Upper lobe of left lung (tissue), 6 donors: ENCODE measurements around the gene TAC3. TPM values are rescaled to one million over a fixed set of nuclear protein-coding genes. Genes with fewer than 3 reads are reported as not detected.
"Not testable (repeated sequence)": the region's sequence is repeated elsewhere in the genome, so short reads cannot be mapped to it uniquely, and the experiment has no call there.

Source experiments
- ATAC-seq, 2 donors: fragments of 200-7000 bp; cut with Tn5 transposase; one replicate each; pipeline ENCODE4 v1.9.1; 2022; ENCODE audit warnings: mild to moderate bottlenecking in 2 of 2, moderate library complexity in 2 of 2; ENCODE audit not compliant: low FRiP score in 2 of 2
- DNase-seq, 2 donors: peaks; one replicate each; pipeline ENCODE4 v3.0.0-alpha.2; 2019 to 2020
- H3K27ac ChIP-seq, 4 donors: fragments of 200-600 bp; sonication (generic); one replicate each; pipeline ENCODE4 v1.5.1; 2016 to 2019
- H3K27me3 ChIP-seq, 4 donors: fragments of 200-600 bp; sonication (generic); one replicate each; pipeline ENCODE4 v1.5.1; 2017 to 2019
- H3K36me3 ChIP-seq, 4 donors: fragments of 200-600 bp; sonication (generic); one replicate each; pipeline ENCODE4 v1.5.1; 2016 to 2019
- H3K4me1 ChIP-seq, 4 donors: fragments of 200-600 bp; sonication (generic); one replicate each; pipeline ENCODE4 v1.5.1; 2018 to 2019
- H3K4me3 ChIP-seq, 4 donors: fragments of 200-600 bp; sonication (generic); one replicate each; pipeline ENCODE4 v1.5.1; 2017 to 2019; ENCODE audit warnings: mild to moderate bottlenecking in 2 of 4, moderate library complexity in 1 of 4
- H3K9me3 ChIP-seq, 4 donors: fragments of 200-600 bp; sonication (generic); one replicate each; pipeline ENCODE4 v1.5.1; 2018 to 2019
- CTCF ChIP-seq, 6 experiments: fragments of 450-650 bp in 4 of 6; fragments of 200-600 bp in 2 of 6; sonication (generic) in 2 of 6; IDR thresholded peaks; one replicate each; pipeline ENCODE4 v1.5.1; 2016 to 2019; ENCODE audit warnings: antibody characterized with exemption in 6 of 6
- EP300 ChIP-seq, 4 donors: sonication (generic); formaldehyde crosslinking; IDR thresholded peaks; one replicate each; pipeline ENCODE4 v1.5.1; 2017; ENCODE audit warnings: antibody characterized with exemption in 4 of 4, control low read depth in 2 of 4
- POLR2A ChIP-seq, 4 donors: fragments of 450-650 bp; IDR thresholded peaks; one replicate each; pipeline ENCODE4 v1.5.1; 2016 to 2017; ENCODE audit warnings: antibody characterized with exemption in 4 of 4, mild to moderate bottlenecking in 2 of 4
- POLR2AphosphoS5 ChIP-seq, 2 donors: sonication (generic); formaldehyde crosslinking; IDR thresholded peaks; one replicate each; pipeline ENCODE4 v1.5.1; 2017; ENCODE audit warnings: antibody characterized with exemption in 2 of 2
- WGBS, 2 donors: methylation state at CpG; one replicate each; pipeline ENCODE4 v1.1.5; 2017 to 2018; 5-methylcytosine and 5-hydroxymethylcytosine counted together
- total RNA-seq, 6 donors: library from RNA; depleted of rRNA in 4 of 6; stranded (reverse); fragments of >200 nt in 4 of 6; gene quantifications; one replicate each; pipeline versions ENCODE4 v1.1.0 to v1.2.1, GENCODE V29; 2016 to 2021
- donor health status: DM: no; HTN: no; CAD: no; lungs with moderate emphysema.
- donor health status: DM: no; HTN: yes; CAD: no; lungs with severe emphysema.

The TAC3 gene
- total RNA-seq, 6 donors from 2014 or later = not detected

DNA sequence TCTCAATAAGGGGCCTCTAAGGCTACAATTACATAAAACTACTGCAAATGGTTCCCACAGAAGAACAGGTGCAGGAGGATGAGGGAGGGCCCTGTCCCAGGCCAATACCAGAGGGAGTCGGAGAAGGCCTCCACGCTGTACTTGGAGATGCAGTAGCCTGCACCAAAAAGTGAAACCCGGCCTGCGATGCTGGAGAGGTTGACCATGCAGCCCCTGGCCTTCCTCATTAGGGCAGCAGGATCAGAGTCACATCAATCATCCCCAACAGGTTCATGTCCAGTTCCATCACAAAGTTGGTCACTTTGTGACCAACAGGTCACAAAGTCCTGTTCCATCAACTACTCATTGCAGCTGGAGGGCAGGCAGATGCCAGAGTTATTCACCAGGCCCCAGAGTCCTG, 32.9 kb downstream of the TAC3 start:
- H3K27me3 ChIP-seq = no peaks in the 10 kb centered on the region
- 93 to 97% methylated on average over 4 of the region's 4 CpGs for WGBS, 2 donors
- TF ChIP-seq EP300 (IDR thresholded peaks at IDR 0.05) (no peak), CTCF (IDR thresholded peaks at IDR 0.05) (no peak), POLR2AphosphoS5 (IDR thresholded peaks at IDR 0.05) (no peak), POLR2A (IDR thresholded peaks at IDR 0.05) (no peak)
- H3K36me3 ChIP-seq = no peaks in the 10 kb centered on the region
- peaks cover 13 to 15% (median 14%) of the 10 kb centered on the region in 4 donors for H3K4me1 ChIP-seq
- H3K9me3 ChIP-seq = no peaks in the 10 kb centered on the region
- ATAC-seq = no peak
- H3K4me3 ChIP-seq = no peak overlapping the region
- DNase-seq = no peak
- H3K27ac ChIP-seq = no peak overlapping the region

GRCh38 chr12:56982578-56983236, 33.6 kb downstream of the TAC3 start:
- H3K4me1 ChIP-seq, DNase-seq, H3K27me3 ChIP-seq, H3K4me3 ChIP-seq, H3K27ac ChIP-seq, H3K36me3 ChIP-seq, H3K9me3 ChIP-seq, ATAC-seq: not testable (repeated sequence)
- WGBS, 2 donors = 93 to 100% methylated on average over 1 to 3 of the region's 3 CpGs

DNA sequence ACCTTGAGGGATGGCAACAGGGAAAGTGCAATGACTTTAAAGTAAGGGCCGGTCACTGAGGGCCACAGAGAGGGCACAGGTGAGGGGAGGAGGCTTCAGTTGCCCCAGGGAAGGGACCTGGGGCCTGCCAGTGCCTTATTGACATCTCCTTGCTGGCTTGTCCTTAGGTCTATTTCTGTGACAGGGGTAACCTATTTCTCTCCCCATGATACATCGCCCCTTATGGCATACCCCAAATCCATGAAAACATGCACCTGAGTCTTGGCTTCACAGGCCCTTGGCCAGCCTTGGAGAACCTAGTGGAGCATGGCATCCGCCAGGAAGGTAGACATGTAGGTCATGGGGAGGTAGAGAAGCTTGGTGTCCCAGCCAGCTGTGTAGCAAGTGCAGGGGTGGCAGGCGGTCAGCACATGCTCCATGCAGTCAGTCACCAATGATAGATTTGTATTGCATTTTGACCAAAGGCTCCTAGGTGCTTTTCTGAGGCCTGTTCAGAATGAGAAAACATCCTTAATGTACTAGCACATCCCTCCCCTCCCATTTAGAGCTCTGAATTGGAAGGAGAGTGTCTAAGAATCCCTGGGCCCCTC, 35.3 kb downstream of the TAC3 start:
- no peak overlapping the region for H3K4me3 ChIP-seq
- H3K36me3 ChIP-seq = no peaks in the 10 kb centered on the region
- no peaks in the 10 kb centered on the region for H3K27me3 ChIP-seq
- no peak overlapping the region for H3K27ac ChIP-seq
- H3K4me1 ChIP-seq = no peaks in the 10 kb centered on the region
- WGBS, 2 donors = 97% methylated on average over 4 of the region's 4 CpGs
- ATAC-seq (no peak), DNase-seq (no peak)
- no peak for TF ChIP-seq CTCF (IDR thresholded peaks at IDR 0.05)
- TF ChIP-seq EP300 (IDR thresholded peaks at IDR 0.05) = no peak
- TF ChIP-seq POLR2AphosphoS5 (IDR thresholded peaks at IDR 0.05) = no peak
- no peak for TF ChIP-seq POLR2A (IDR thresholded peaks at IDR 0.05)
- H3K9me3 ChIP-seq = no peaks in the 10 kb centered on the region

DNA sequence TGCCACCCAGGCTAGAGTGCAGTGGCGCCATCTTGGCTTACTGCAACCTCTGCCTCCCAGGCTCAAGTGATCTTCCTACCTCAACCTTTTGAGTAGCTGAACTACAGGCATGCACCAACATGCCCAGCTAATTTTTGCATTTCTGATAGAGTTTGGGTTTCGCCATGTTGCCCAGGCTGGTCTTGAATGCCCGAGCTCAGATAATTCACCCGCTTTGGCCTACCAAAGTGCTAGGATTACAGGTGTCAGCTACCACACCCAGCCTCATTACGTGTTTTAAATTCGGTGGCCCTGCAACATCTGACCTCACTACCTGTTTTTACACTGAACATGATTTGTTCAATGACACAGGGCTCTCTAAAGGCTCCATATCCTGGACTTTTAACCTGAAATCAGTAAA, 36.1 kb downstream of the TAC3 start:
- no peak overlapping the region for H3K4me3 ChIP-seq

GRCh38 chr12:56979628-56980027, 36.7 kb downstream of the TAC3 start:
- Histone ChIP-seq H3K27me3 (no peaks in the 10 kb centered on the region), H3K27ac (no peak overlapping the region), H3K36me3 (no peaks in the 10 kb centered on the region), H3K4me3 (no peak overlapping the region), H3K9me3 (no peaks in the 10 kb centered on the region), H3K4me1 (no peaks in the 10 kb centered on the region)
- TF ChIP-seq POLR2A (IDR thresholded peaks at IDR 0.05) (no peak), EP300 (IDR thresholded peaks at IDR 0.05) (no peak), POLR2AphosphoS5 (IDR thresholded peaks at IDR 0.05) (no peak), CTCF (IDR thresholded peaks at IDR 0.05) (no peak)
- DNase-seq (no peak), ATAC-seq (no peak)
- WGBS, 2 donors = 100% methylated on average over 3 of the region's 3 CpGs; no CpG with 5 or more reads in 1 of the 2 donors

More for the DNA sequence above, 36.1 kb downstream of the TAC3 start:
- Histone ChIP-seq H3K27me3 (no peaks in the 10 kb centered on the region), H3K9me3 (no peaks in the 10 kb centered on the region), H3K27ac (no peak overlapping the region), H3K4me1 (no peaks in the 10 kb centered on the region), H3K36me3 (no peaks in the 10 kb centered on the region)
- no peak for TF ChIP-seq POLR2AphosphoS5 (IDR thresholded peaks at IDR 0.05)
- no peak for TF ChIP-seq EP300 (IDR thresholded peaks at IDR 0.05)
- no peak for TF ChIP-seq CTCF (IDR thresholded peaks at IDR 0.05)
- no peak for TF ChIP-seq POLR2A (IDR thresholded peaks at IDR 0.05)
- ATAC-seq (no peak), DNase-seq (no peak)
- 92 to 94% methylated on average over 6 of the region's 6 CpGs for WGBS, 2 donors
